MM.1S (cell line): ENCODE measurements around the gene RPS6KA2.

ENCODE experiments used
- CTCF ChIP-seq: fragments of 300-600 bp; sonication (generic); IDR thresholded peaks from 2 replicates; pipeline ENCODE4 v1.5.1; 2016; ENCODE audit warnings: antibody characterized with exemption, low read length, mixed read lengths
- EZH2 ChIP-seq: fragments of 300-600 bp; sonication (generic); optimal IDR thresholded peaks from 2 replicates; pipeline ENCODE3; 2017; ENCODE audit warnings: low read depth, mild to moderate bottlenecking, antibody characterized with exemption, low read length, mixed read lengths
- EZH2phosphoT487 ChIP-seq: fragments of 300-600 bp; sonication (generic); IDR thresholded peaks from 2 replicates; pipeline ENCODE4 v1.6.1; 2018; ENCODE audit warnings: antibody characterized with exemption, low read length

GRCh38 chr6:166504100-166504499, 123.0 kb downstream of the RPS6KA2 start:
- TF ChIP-seq CTCF (no peak), EZH2 (no peak), EZH2phosphoT487 (no peak)
